ENCODE data around the gene ETNK2.
A peak's percentile ranks its signal among the peaks of the same experiment; 100 is the strongest.

DNA sequence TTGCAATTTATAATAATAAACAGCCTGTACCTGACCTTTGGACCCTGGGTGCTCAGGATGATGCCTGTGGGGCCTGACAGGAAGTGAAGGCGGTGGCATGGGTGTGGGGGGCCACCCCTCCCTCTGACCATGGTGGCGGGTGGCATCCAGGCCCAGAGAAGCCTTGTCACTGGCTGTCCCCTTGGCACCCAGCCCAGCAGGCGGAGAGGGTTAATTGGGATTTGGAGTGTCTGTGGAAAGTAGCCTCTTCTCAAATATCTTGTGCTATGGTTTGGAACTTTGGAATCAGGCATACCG, 58.5 kb downstream of the ETNK2 start:
- no peak for TF ChIP-seq JUN (CRISPR knock-in tag; IDR thresholded peaks at IDR 0.05)
- TF ChIP-seq ZNF710 (CRISPR knock-in tag; IDR thresholded peaks at IDR 0.05; ENCODE audit: borderline replicate concordance), result no peak
- TF ChIP-seq POLR2A (IDR thresholded peaks at IDR 0.05; ENCODE audit: insufficient read depth in 1 of 2, low read depth in 2 of 2, low read length in 2 of 2), result no peak
- no peak for TF ChIP-seq CCDC6 (CRISPR knock-in tag; IDR thresholded peaks at IDR 0.05)
- no peak for TF ChIP-seq TCF12 (IDR thresholded peaks at IDR 0.05)
- TF ChIP-seq TCF12 (CRISPR knock-in tag; IDR thresholded peaks at IDR 0.05), result no peak
- TF ChIP-seq ZNF274 (CRISPR knock-in tag; IDR thresholded peaks at IDR 0.05), result no peak
- TF ChIP-seq, protein P1, sequence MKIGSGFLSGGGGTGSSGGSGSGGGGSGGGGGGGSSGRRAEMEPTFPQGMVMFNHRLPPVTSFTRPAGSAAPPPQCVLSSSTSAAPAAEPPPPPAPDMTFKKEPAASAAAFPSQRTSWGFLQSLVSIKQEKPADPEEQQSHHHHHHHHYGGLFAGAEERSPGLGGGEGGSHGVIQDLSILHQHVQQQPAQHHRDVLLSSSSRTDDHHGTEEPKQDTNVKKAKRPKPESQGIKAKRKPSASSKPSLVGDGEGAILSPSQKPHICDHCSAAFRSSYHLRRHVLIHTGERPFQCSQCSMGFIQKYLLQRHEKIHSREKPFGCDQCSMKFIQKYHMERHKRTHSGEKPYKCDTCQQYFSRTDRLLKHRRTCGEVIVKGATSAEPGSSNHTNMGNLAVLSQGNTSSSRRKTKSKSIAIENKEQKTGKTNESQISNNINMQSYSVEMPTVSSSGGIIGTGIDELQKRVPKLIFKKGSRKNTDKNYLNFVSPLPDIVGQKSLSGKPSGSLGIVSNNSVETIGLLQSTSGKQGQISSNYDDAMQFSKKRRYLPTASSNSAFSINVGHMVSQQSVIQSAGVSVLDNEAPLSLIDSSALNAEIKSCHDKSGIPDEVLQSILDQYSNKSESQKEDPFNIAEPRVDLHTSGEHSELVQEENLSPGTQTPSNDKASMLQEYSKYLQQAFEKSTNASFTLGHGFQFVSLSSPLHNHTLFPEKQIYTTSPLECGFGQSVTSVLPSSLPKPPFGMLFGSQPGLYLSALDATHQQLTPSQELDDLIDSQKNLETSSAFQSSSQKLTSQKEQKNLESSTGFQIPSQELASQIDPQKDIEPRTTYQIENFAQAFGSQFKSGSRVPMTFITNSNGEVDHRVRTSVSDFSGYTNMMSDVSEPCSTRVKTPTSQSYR (CRISPR knock-in tag; IDR thresholded peaks at IDR 0.05; ENCODE audit: borderline replicate concordance), result peak; percentile 37; the same call in 1 of the 2 replicates
- TF ChIP-seq, protein P2, sequence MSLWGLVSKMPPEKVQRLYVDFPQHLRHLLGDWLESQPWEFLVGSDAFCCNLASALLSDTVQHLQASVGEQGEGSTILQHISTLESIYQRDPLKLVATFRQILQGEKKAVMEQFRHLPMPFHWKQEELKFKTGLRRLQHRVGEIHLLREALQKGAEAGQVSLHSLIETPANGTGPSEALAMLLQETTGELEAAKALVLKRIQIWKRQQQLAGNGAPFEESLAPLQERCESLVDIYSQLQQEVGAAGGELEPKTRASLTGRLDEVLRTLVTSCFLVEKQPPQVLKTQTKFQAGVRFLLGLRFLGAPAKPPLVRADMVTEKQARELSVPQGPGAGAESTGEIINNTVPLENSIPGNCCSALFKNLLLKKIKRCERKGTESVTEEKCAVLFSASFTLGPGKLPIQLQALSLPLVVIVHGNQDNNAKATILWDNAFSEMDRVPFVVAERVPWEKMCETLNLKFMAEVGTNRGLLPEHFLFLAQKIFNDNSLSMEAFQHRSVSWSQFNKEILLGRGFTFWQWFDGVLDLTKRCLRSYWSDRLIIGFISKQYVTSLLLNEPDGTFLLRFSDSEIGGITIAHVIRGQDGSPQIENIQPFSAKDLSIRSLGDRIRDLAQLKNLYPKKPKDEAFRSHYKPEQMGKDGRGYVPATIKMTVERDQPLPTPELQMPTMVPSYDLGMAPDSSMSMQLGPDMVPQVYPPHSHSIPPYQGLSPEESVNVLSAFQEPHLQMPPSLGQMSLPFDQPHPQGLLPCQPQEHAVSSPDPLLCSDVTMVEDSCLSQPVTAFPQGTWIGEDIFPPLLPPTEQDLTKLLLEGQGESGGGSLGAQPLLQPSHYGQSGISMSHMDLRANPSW (CRISPR knock-in tag; IDR thresholded peaks at IDR 0.05; ENCODE audit: borderline replicate concordance), result no peak
- TF ChIP-seq, protein P3, sequence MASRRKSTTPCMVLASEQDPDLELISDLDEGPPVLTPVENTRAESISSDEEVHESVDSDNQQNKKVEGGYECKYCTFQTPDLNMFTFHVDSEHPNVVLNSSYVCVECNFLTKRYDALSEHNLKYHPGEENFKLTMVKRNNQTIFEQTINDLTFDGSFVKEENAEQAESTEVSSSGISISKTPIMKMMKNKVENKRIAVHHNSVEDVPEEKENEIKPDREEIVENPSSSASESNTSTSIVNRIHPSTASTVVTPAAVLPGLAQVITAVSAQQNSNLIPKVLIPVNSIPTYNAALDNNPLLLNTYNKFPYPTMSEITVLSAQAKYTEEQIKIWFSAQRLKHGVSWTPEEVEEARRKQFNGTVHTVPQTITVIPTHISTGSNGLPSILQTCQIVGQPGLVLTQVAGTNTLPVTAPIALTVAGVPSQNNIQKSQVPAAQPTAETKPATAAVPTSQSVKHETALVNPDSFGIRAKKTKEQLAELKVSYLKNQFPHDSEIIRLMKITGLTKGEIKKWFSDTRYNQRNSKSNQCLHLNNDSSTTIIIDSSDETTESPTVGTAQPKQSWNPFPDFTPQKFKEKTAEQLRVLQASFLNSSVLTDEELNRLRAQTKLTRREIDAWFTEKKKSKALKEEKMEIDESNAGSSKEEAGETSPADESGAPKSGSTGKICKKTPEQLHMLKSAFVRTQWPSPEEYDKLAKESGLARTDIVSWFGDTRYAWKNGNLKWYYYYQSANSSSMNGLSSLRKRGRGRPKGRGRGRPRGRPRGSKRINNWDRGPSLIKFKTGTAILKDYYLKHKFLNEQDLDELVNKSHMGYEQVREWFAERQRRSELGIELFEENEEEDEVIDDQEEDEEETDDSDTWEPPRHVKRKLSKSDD (CRISPR knock-in tag; IDR thresholded peaks at IDR 0.05; ENCODE audit: low read depth), result no peak
